ENCODE data around the gene OBSCN. TPM values are rescaled to one million over a fixed set of nuclear protein-coding genes. Genes with fewer than 3 reads are reported as not detected.

OBSCN gene
- total and polyA plus RNA-seq, 12 donors, result 176 to 639 (median 407) TPM

- peak overlapping the region in 6 of 10 donors; percentile 26 to 68 (median 56) for H3K27ac ChIP-seq
- peaks cover 0 to 29% (median 9%) of the 10 kb centered on the region in 9 donors for H3K4me1 ChIP-seq
- no peaks in the 10 kb centered on the region for H3K27me3 ChIP-seq
- peak; percentile 58 to 59 for DNase-seq
- no peak for TF ChIP-seq CTCF (IDR thresholded peaks at IDR 0.05)
- H3K36me3 ChIP-seq, result peaks cover 0 to 24% (median 3%) of the 10 kb centered on the region in 9 donors
- H3K4me3 ChIP-seq, result no peak overlapping the region
- 81 to 84% methylated on average over 19 of the region's 19 CpGs for WGBS, 2 donors
- H3K9me3 ChIP-seq, result no peaks in the 10 kb centered on the region
- intact Hi-C loops (cut with DNase I), result loop anchor here in 1 of 10 donors (10.0 kb wide), 1 partner anchor 52 kb away; no protein-coding TSS in a partner anchor
- ATAC-seq, result peak; percentile 58 to 88 (median 79)
Measured at GRCh38 chr1:228176461-228177182, 31.2 kb upstream of the OBSCN start.

GRCh38 chr1:228177183-228177475, 30.7 kb upstream of the OBSCN start:
- H3K9me3 ChIP-seq, result no peaks in the 10 kb centered on the region
- intact Hi-C loops (cut with DNase I), result loop anchor here in 1 of 10 donors (10.0 kb wide), 1 partner anchor 52 kb away; no protein-coding TSS in a partner anchor
- H3K27ac ChIP-seq, result peak overlapping the region in 1 of 10 donors; percentile 68
- no peak for DNase-seq
- ATAC-seq, result no peak
- 87 to 90% methylated on average over 5 of the region's 5 CpGs for WGBS, 2 donors
- peaks cover 0 to 31% (median 9%) of the 10 kb centered on the region in 9 donors for H3K4me1 ChIP-seq
- H3K36me3 ChIP-seq, result peaks cover 0 to 24% (median 3%) of the 10 kb centered on the region in 9 donors
- H3K27me3 ChIP-seq, result no peaks in the 10 kb centered on the region
- no peak for TF ChIP-seq CTCF (IDR thresholded peaks at IDR 0.05)
- H3K4me3 ChIP-seq, result no peak overlapping the region

GRCh38 chr1:228177721-228178710, 29.8 kb upstream of the OBSCN start:
- H3K4me3 ChIP-seq, result no peak overlapping the region
- peaks cover 0 to 31% (median 9%) of the 10 kb centered on the region in 9 donors for H3K4me1 ChIP-seq
- intact Hi-C loops (cut with DNase I), result loop anchor here in 1 of 10 donors (10.0 kb wide), 1 partner anchor 53 kb away; no protein-coding TSS in a partner anchor
- no peak for TF ChIP-seq CTCF (IDR thresholded peaks at IDR 0.05)
- ATAC-seq (no peak), DNase-seq (no peak)
- peaks cover 0 to 24% (median 3%) of the 10 kb centered on the region in 9 donors for H3K36me3 ChIP-seq
- 89 to 94% methylated on average over 12 of the region's 12 CpGs for WGBS, 2 donors
- no peaks in the 10 kb centered on the region for H3K9me3 ChIP-seq
- H3K27me3 ChIP-seq, result no peaks in the 10 kb centered on the region
- H3K27ac ChIP-seq, result no peak overlapping the region
